Activated T-cell treated with anti-CD3 and anti-CD28 coated beads for 1 hour (primary cell): ENCODE results near the gene CD14.
"Not testable (repeated sequence)": the region's sequence is repeated elsewhere in the genome, so short reads cannot be mapped to it uniquely, and the experiment has no call there.

Experiments
- DNase-seq: peaks from one replicate; pipeline ENCODE4 v3.0.0-alpha.2; 2020; ENCODE audit warnings: low read depth

The CD14 gene

GRCh38 chr5:140635291-140636257 lies 2.6 kb upstream of the CD14 start:
- DNase-seq, result no peak

- no peak for DNase-seq
These were observed 1.1 kb upstream of the CD14 start for GRCh38 chr5:140634103-140634502.

DNA sequence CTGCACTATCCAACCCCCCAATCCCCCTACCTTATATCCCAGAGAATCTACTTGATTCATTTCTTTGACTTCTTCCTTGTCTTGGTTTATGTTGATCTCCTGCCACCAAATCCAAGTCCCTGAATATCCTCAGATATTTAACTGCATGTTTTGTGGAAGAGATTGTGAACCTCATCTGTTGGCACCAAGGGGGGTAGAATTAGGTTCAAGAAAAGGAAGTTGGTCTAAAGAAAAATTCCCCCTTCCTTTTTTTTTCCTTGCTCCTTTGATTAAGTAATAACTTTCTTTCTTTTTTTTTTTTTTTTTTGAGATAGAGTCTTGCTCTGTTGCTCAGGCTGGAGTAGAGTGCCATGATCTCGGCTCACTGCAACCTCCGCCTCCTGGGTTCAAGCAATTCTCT lies 526 bp upstream of the CD14 start:
- no peak for DNase-seq

DNA sequence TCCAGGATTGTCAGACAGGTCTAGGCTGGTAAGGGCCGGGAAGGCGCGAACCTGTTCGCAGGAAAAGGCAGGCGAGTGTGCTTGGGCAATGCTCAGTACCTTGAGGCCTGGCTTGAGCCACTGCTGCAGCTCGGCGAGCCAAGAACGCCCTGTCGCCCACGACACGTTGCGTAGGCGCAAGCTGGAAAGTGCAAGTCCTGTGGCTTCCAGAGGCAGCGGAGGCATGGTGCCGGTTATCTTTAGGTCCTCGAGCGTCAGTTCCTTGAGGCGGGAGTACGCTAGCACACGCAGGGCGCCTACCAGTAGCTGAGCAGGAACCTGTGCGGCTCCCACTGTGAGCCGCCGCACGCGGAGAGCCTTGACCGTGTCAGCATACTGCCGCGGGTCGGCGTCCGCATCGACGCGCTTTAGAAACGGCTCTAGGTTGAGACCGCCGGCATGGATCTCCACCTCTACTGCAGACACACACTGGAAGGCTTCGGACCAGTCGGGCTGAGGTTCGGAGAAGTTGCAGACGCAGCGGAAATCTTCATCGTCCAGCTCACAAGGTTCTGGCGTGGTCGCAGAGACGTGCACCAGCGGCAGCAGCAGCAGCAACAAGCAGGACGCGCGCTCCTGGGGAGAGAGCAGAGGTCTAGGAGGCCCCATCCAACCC lies 482 bp downstream of the CD14 start:
- DNase-seq, result peak; percentile 37

GRCh38 chr5:140631831-140632365 lies 1.1 kb downstream of the CD14 start:
- peak; percentile 19 for DNase-seq

- DNase-seq, result no peak
These were observed 1.9 kb downstream of the CD14 start for GRCh38 chr5:140631036-140631417.

- no peak for DNase-seq
These were observed 2.5 kb downstream of the CD14 start for GRCh38 chr5:140630292-140631035.

GRCh38 chr5:140628711-140629110 lies 4.3 kb downstream of the CD14 start:
- DNase-seq, result no peak

DNA sequence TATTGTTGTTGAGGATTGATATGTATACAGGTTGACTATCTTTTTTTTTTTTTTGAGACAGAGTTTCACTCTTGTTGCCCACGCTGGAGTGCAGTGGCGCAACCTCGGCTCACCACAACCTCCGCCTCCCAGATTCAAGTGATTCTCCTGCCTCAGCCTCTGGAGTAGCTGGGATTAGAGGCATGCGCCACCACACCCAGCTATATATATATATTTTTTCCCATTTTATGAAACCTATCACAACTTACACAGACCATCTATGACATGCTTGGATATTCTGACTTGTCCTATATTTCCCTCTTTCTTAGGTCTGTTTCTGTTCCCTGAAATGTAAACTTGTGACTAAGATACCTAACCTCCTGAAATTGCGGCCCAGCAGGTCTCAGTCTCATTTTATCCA lies 5.0 kb downstream of the CD14 start:
- DNase-seq, result no peak

- DNase-seq, result not testable (repeated sequence)
These were observed 8.1 kb downstream of the CD14 start for GRCh38 chr5:140624886-140625285.

- DNase-seq, result not testable (repeated sequence)
These were observed 9.9 kb downstream of the CD14 start for GRCh38 chr5:140623061-140623460.

DNA sequence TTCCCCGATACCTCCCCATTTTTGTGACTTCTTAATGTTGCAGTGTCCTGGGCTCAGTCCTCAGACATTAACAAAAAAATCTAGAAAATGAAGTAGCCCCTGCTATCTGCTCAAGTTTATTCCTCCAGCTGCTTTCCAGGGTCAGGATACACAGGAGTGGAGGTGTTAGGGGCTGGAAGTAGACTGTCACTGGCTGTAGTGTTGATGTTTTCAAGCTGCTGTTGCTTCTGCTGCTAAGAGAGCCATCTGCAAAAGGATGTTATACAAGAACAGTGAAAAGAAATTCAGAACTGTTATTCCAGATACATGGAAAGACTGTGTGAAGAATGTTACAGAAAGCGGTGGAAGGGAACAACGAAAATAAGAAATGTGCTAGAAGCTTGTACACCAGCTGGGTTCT lies 10.7 kb downstream of the CD14 start:
- DNase-seq, result no peak

DNA sequence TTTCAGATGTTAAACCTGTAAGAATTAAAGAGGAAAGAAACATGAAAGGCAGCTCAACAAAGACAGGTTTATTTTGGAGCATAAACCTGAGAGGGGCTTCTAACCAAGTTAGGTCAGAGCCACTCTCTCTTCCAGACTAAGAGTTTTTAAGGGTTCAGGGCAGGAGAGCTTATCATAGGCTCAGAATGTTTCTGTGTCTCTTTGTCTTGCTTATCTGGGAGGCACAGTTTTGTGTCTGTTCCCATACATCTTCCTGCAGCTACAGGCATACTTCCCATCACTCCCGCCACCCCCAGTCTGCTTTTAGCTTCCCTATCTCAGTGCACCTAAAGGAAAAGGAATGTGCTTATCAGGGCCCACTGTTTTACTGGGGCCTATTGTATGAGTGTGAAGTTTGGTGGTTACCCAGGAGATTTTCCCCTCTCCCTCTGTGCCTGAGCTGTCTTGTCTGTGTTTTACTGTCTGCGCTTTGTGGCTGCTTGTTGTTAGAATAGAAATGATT lies 21.9 kb downstream of the CD14 start:
- no peak for DNase-seq

- DNase-seq, result no peak
These were observed 23.8 kb downstream of the CD14 start for GRCh38 chr5:140609126-140609525.

GRCh38 chr5:140608722-140609121 lies 24.3 kb downstream of the CD14 start:
- DNase-seq, result no peak

DNA sequence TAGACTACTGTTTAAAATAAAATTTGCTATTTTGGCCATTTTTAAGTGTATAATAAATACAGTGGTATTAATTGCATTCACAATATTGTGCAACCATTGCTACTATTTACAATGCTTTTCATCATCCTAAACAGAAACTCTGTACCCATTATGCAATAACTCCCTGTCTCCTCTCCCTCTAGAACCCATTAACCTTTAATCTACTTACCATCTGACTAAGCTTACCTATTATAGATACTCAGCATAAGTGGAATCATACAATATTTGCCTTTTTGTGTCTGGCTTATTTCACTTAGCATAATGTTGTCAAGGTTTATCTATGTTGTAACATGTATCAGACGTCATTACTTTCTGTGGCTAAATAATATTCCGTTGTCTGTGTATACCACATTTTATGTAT lies 25.9 kb downstream of the CD14 start:
- DNase-seq, result no peak

DNA sequence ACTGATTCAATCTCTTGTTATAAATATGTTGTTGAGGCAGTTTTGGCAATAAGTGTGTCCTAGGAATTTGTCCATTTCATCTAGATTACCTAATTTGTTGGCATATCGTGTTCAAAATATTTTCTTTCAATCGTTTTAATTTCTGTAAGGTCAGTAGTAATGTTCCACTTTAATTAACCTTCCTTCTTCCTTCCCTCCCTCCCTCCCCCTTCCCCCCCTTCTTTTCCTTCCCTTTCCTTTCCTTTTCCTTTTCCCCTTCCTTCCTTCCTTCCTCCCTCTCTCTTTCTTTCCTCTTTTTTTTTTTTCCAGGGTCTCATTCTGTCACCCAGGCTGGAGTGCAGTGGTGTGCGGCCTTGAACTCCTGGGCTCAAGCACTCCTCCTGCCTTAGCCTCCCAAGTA lies 27.1 kb downstream of the CD14 start:
- DNase-seq, result no peak

GRCh38 chr5:140603734-140604133 lies 29.2 kb downstream of the CD14 start:
- no peak for DNase-seq

DNA sequence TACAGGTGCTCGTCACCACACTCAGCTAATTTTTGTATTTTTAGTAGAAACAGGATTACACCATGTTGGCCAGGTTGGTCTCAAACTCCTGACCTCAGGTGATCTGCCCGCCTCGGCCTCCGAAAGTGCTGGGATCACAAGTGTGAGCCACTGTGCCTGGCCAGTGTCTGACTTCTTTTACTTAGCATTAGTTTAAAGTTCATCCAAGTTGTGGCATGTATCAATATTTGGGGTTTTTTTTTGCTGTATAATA lies 29.6 kb downstream of the CD14 start:
- not testable (repeated sequence) for DNase-seq

DNA sequence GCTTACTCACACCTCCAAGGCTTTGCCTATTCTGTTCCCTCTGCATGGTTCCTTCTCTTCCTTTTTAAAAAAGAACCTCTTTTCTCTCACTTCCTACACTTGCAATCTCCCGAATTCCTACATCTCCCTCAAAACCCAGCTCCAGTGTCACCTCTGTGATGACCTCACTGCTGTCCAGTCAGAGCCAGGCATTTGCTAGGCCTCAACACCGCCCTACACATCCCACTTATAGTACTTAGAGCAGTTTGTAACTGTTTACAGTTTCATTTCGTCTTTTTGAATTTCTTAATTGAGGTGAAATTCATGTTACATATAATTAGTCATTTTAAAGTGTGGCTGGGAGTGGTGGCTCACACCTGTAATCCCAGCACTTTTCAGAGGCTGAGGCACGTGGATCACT lies 30.8 kb downstream of the CD14 start:
- DNase-seq, result no peak

GRCh38 chr5:140600096-140600495 lies 32.9 kb downstream of the CD14 start:
- DNase-seq, result no peak

DNA sequence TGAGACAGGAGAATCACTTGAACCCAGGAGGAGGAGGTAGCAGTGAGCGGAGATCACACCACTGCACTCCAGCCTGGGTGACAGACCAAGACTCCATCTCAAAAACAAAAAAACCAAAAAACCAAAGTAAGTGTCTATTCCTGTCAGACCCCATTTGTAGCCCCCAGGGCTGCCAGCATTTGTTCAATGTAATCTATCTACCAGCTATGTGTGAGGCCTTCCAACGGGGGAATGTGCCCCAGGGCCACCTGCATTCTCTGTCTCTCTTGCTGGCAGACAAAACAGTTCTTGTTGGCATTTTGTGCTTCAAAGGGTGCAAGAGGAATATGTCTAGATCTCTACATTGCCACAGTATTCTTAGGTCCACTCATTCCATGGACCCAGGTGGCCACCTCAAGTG lies 34.1 kb downstream of the CD14 start:
- DNase-seq, result no peak

DNA sequence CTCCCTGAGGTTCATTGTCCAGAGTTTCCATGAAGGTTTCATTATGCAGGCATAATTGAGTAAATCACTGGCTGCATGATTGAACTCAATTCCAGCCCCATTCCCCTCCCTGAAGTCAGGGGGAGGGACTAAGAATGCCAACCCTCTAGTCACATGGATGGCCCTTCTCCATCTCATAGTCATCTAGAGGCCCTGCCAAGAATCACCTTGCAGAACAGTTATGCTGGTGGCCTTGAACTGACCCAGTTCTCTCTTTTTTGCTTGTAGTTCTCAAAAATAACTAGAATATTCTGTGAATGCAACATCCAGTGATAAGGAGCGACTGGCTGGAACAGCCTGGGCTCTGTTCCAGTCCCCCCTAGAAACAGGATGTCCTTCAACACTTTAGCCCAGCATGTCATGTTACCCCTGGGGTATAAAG lies 36.6 kb downstream of the CD14 start:
- no peak for DNase-seq
